HEK293 (cell line): ENCODE results near the gene POU4F3.

ENCODE experiments used
- CTCF ChIA-PET: fragments of 350-600 bp; formaldehyde crosslinking; extraction: SDS; loops from one replicate; lab custom pipeline; 2021; ENCODE audit warnings: antibody characterized with exemption; lab: Yijun Ruan, JAX
- POLR2A ChIA-PET: fragments of 300-600 bp; formaldehyde crosslinking; extraction: SDS; loops from one replicate; lab custom pipeline; 2020; ENCODE audit warnings: antibody characterized with exemption, inconsistent platforms; lab: Yijun Ruan, JAX
- H3K27ac ChIP-seq: fragments of 200-500 bp; sonication (Bioruptor generic); 2 replicates; pipeline ENCODE4 v1.5.1; 2014; ENCODE audit warnings: low read depth, low read length, control low read depth, inconsistent platforms; ENCODE audit errors: extremely low read depth
- H3K36me3 ChIP-seq, 2 experiments: fragments of 200-500 bp in 1 of 2; sonication (Bioruptor generic) in 1 of 2; 1 replicate in 1 of 2; 2 replicates in 1 of 2; pipeline ENCODE4 v1.5.1; 2014 to 2017; ENCODE audit warnings: inconsistent platforms in 2 of 2, low read length in 2 of 2; ENCODE audit not compliant: control insufficient read depth in 2 of 2, insufficient read depth in 1 of 2
- H3K4me1 ChIP-seq: fragments of 200-500 bp; sonication (Bioruptor generic); 2 replicates; pipeline ENCODE4 v1.5.1; 2014; ENCODE audit warnings: mild to moderate bottlenecking, low read length, inconsistent platforms; ENCODE audit not compliant: control insufficient read depth, insufficient read depth
- H3K4me3 ChIP-seq: 2 replicates; pipeline ENCODE4 v1.5.1; 2011; ENCODE audit warnings: low read depth, mild to moderate bottlenecking, control low read depth, low read length, moderate library complexity
- H3K9me3 ChIP-seq: fragments of 200-500 bp; sonication (Bioruptor generic); 2 replicates; pipeline ENCODE4 v1.5.1; 2014; ENCODE audit warnings: low read depth, low read length, inconsistent platforms; ENCODE audit not compliant: control insufficient read depth, insufficient read depth
- EGR2 ChIP-seq: fragments of 450-650 bp; formaldehyde crosslinking; IDR thresholded peaks from 2 replicates; pipeline ENCODE4 v1.5.1; 2016; ENCODE audit warnings: low read depth, missing biosample characterization, missing genetic modification characterization
- HOXA7 ChIP-seq: sonication (generic); formaldehyde crosslinking; IDR thresholded peaks from 2 replicates; pipeline ENCODE4 v1.8.1; 2022; ENCODE audit warnings: missing genetic modification reagents, borderline replicate concordance
- HOXD13 ChIP-seq: sonication (generic); formaldehyde crosslinking; IDR thresholded peaks from 2 replicates; pipeline ENCODE4 v1.8.0; 2022; ENCODE audit warnings: missing genetic modification reagents, borderline replicate concordance
- SP3 ChIP-seq: fragments of 450-650 bp; formaldehyde crosslinking; IDR thresholded peaks from 2 replicates; pipeline ENCODE4 v1.5.1; 2016; ENCODE audit warnings: missing biosample characterization, missing genetic modification characterization
- WT1 ChIP-seq: fragments of 450-650 bp; formaldehyde crosslinking; IDR thresholded peaks from 2 replicates; pipeline ENCODE4 v1.5.1; 2016; ENCODE audit warnings: missing biosample characterization, missing genetic modification characterization
- ZFP69B ChIP-seq: fragments of 450-650 bp; formaldehyde crosslinking; IDR thresholded peaks from 2 replicates; pipeline ENCODE4 v1.5.1; 2016; ENCODE audit warnings: missing biosample characterization, missing genetic modification characterization
- ZNF302 ChIP-seq: fragments of 450-650 bp; formaldehyde crosslinking; IDR thresholded peaks from 2 replicates; pipeline ENCODE4 v1.5.1; 2016; ENCODE audit warnings: missing biosample characterization, missing genetic modification characterization, low read depth
- ZNF311 ChIP-seq: fragments of 450-650 bp; formaldehyde crosslinking; IDR thresholded peaks from 2 replicates; pipeline ENCODE4 v1.5.1; 2017; ENCODE audit warnings: missing biosample characterization, missing genetic modification characterization, borderline replicate concordance
- ZNF394 ChIP-seq: fragments of 450-650 bp; formaldehyde crosslinking; IDR thresholded peaks from 2 replicates; pipeline ENCODE4 v1.5.1; 2016; ENCODE audit warnings: missing biosample characterization, missing genetic modification characterization, mild to moderate bottlenecking, moderate library complexity, borderline replicate concordance
- ZNF398 ChIP-seq: fragments of 450-650 bp; formaldehyde crosslinking; IDR thresholded peaks from 2 replicates; pipeline ENCODE4 v1.5.1; 2017; ENCODE audit warnings: missing biosample characterization, missing genetic modification characterization
- ZNF416 ChIP-seq: fragments of 450-650 bp; formaldehyde crosslinking; IDR thresholded peaks from 2 replicates; pipeline ENCODE4 v1.5.1; 2016; ENCODE audit warnings: missing biosample characterization, missing genetic modification characterization
- ZNF621 ChIP-seq: fragments of 450-650 bp; formaldehyde crosslinking; IDR thresholded peaks from 2 replicates; pipeline ENCODE4 v1.5.1; 2017; ENCODE audit warnings: missing biosample characterization, missing genetic modification characterization
- ZNF843 ChIP-seq: fragments of 450-650 bp; formaldehyde crosslinking; IDR thresholded peaks from 2 replicates; pipeline ENCODE4 v1.5.1; 2016; ENCODE audit warnings: missing biosample characterization, missing genetic modification characterization
- TF ChIP-seq, protein P1 (sequence below): fragments of 450-650 bp; formaldehyde crosslinking; IDR thresholded peaks from 2 replicates; pipeline ENCODE4 v1.5.1; 2016; ENCODE audit warnings: missing biosample characterization, missing genetic modification characterization
- TF ChIP-seq, protein P2 (sequence below): fragments of 450-650 bp; formaldehyde crosslinking; IDR thresholded peaks from 2 replicates; pipeline ENCODE4 v1.5.1; 2017; ENCODE audit warnings: missing biosample characterization, mild to moderate bottlenecking, missing genetic modification characterization, moderate library complexity
- TF ChIP-seq, protein P3 (sequence below): fragments of 450-650 bp; formaldehyde crosslinking; IDR thresholded peaks from 2 replicates; pipeline ENCODE4 v1.5.1; 2017; ENCODE audit warnings: missing biosample characterization, missing genetic modification characterization

Gene POU4F3

GRCh38 chr5:146357126-146357525 is 18.5 kb downstream of the POU4F3 start:
- Histone ChIP-seq H3K27ac (no peak overlapping the region), H3K4me3 (no peak overlapping the region), H3K4me1 (no peaks in the 10 kb centered on the region), H3K9me3 (no peaks in the 10 kb centered on the region), H3K36me3 (no peaks in the 10 kb centered on the region)
- CTCF ChIA-PET: no interaction called here
- POLR2A ChIA-PET: no interaction called here
- TF ChIP-seq SP3 (no peak), ZFP69B (tag by site-specific recombination) (no peak), ZNF394 (no peak), ZNF416 (no peak), HOXD13 (CRISPR knock-in tag) (no peak)

GRCh38 chr5:146359836-146360235 is 21.2 kb downstream of the POU4F3 start:
- Histone ChIP-seq H3K27ac (no peak overlapping the region), H3K9me3 (no peaks in the 10 kb centered on the region), H3K4me3 (no peak overlapping the region), H3K36me3 (no peaks in the 10 kb centered on the region), H3K4me1 (no peaks in the 10 kb centered on the region)
- TF ChIP-seq, protein P1, sequence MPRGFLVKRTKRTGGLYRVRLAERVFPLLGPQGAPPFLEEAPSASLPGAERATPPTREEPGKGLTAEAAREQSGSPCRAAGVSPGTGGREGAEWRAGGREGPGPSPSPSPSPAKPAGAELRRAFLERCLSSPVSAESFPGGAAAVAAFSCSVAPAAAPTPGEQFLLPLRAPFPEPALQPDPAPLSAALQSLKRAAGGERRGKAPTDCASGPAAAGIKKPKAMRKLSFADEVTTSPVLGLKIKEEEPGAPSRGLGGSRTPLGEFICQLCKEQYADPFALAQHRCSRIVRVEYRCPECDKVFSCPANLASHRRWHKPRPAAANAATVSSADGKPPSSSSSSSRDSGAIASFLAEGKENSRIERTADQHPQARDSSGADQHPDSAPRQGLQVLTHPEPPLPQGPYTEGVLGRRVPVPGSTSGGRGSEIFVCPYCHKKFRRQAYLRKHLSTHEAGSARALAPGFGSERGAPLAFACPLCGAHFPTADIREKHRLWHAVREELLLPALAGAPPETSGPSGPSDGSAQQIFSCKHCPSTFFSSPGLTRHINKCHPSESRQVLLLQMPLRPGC: no peak
- peak; percentile 20; the same call in 1 of the 2 replicates for TF ChIP-seq EGR2
- ChIA-PET CTCF (no interaction called here), POLR2A (no interaction called here)

DNA sequence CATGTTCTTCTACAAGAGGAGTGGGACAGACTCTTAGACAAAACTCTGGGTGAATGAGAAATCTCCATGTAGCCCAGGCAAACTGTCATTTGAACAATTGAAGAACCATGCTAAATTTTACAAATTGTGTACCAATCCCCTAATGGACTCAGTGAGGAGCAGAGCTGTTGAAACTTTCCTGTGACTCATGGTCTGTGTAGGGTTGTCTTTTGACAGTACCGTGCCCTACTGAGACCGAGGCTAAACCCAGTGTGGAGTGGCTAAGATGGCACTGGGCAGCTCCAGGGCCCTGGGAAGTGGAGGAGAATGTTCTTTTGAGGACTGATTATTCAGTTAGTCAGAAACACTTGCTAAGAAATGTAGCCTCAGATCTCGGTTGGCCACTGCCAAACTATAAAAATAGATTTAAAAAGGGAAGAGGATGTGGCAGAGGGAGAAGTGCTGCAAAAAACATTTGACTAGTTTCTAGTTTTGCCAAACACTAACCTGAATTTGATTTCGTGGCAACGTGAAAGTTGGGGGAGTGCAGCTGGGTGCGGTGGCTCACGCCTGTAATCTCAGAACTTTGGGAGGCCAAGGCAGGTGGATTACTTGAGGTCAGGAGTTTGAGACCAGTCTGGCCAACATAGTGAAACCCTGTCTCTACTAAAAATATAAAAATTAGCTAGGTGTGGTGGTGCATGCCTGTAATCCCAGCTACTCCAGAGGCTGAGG is 24.7 kb downstream of the POU4F3 start:
- Histone ChIP-seq H3K9me3 (no peaks in the 10 kb centered on the region), H3K4me1 (no peaks in the 10 kb centered on the region), H3K36me3 (no peaks in the 10 kb centered on the region), H3K27ac (no peak overlapping the region), H3K4me3 (no peak overlapping the region)
- ChIA-PET POLR2A (no interaction called here), CTCF (no interaction called here)
- TF ChIP-seq ZNF302: no peak
- no peak for TF ChIP-seq ZNF621 (tag by site-specific recombination)
- no peak for TF ChIP-seq WT1
- TF ChIP-seq, protein P2, sequence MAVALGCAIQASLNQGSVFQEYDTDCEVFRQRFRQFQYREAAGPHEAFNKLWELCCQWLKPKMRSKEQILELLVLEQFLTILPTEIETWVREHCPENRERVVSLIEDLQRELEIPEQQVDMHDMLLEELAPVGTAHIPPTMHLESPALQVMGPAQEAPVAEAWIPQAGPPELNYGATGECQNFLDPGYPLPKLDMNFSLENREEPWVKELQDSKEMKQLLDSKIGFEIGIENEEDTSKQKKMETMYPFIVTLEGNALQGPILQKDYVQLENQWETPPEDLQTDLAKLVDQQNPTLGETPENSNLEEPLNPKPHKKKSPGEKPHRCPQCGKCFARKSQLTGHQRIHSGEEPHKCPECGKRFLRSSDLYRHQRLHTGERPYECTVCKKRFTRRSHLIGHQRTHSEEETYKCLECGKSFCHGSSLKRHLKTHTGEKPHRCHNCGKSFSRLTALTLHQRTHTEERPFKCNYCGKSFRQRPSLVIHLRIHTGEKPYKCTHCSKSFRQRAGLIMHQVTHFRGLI (tag by site-specific recombination): no peak
- no peak for TF ChIP-seq ZNF398 (tag by site-specific recombination)
- TF ChIP-seq HOXA7 (CRISPR knock-in tag): no peak
- no peak for TF ChIP-seq ZNF416
- TF ChIP-seq, protein P3, sequence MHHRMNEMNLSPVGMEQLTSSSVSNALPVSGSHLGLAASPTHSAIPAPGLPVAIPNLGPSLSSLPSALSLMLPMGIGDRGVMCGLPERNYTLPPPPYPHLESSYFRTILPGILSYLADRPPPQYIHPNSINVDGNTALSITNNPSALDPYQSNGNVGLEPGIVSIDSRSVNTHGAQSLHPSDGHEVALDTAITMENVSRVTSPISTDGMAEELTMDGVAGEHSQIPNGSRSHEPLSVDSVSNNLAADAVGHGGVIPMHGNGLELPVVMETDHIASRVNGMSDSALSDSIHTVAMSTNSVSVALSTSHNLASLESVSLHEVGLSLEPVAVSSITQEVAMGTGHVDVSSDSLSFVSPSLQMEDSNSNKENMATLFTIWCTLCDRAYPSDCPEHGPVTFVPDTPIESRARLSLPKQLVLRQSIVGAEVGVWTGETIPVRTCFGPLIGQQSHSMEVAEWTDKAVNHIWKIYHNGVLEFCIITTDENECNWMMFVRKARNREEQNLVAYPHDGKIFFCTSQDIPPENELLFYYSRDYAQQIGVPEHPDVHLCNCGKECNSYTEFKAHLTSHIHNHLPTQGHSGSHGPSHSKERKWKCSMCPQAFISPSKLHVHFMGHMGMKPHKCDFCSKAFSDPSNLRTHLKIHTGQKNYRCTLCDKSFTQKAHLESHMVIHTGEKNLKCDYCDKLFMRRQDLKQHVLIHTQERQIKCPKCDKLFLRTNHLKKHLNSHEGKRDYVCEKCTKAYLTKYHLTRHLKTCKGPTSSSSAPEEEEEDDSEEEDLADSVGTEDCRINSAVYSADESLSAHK (tag by site-specific recombination): no peak
- TF ChIP-seq ZNF843 (tag by site-specific recombination): no peak
- TF ChIP-seq ZNF311 (tag by site-specific recombination): no peak
